Cerebellar nuclear complex (tissue), 1 donor: ENCODE measurements around the gene CHST11.

ENCODE experiments used
- DNase-seq, 2 experiments: peaks; one replicate each; lab custom pipeline; 2025; lab: John Stamatoyannopoulos, UW

Gene CHST11

GRCh38 chr12:104653730-104654664, 197.2 kb downstream of the CHST11 start:
- no peak for DNase-seq

GRCh38 chr12:104654665-104655609, 198.2 kb downstream of the CHST11 start:
- no peak for DNase-seq

- DNase-seq, result no peak
These were observed 199.6 kb downstream of the CHST11 start for GRCh38 chr12:104656383-104656782.

GRCh38 chr12:104656921-104657320, 200.2 kb downstream of the CHST11 start:
- no peak for DNase-seq

GRCh38 chr12:104657726-104658484, 201.2 kb downstream of the CHST11 start:
- DNase-seq, result no peak

- DNase-seq, result no peak
These were observed 202.3 kb downstream of the CHST11 start for GRCh38 chr12:104659058-104659457.

GRCh38 chr12:104662203-104662602, 205.5 kb downstream of the CHST11 start:
- no peak for DNase-seq

- no peak for DNase-seq
These were observed 206.2 kb downstream of the CHST11 start for GRCh38 chr12:104662908-104663307.

- DNase-seq, result no peak
These were observed 207.6 kb downstream of the CHST11 start for GRCh38 chr12:104664351-104664750.

- DNase-seq, result no peak
These were observed 208.5 kb downstream of the CHST11 start for GRCh38 chr12:104665296-104665695.

- DNase-seq, result no peak
These were observed 210.4 kb downstream of the CHST11 start for GRCh38 chr12:104667139-104667538.

GRCh38 chr12:104668274-104668718, 211.5 kb downstream of the CHST11 start:
- DNase-seq, result no peak

GRCh38 chr12:104669089-104669721, 212.5 kb downstream of the CHST11 start:
- DNase-seq, result no peak

GRCh38 chr12:104669851-104670337, 213.1 kb downstream of the CHST11 start:
- DNase-seq, result no peak

GRCh38 chr12:104670439-104671408, 214.0 kb downstream of the CHST11 start:
- DNase-seq, result no peak

- no peak for DNase-seq
These were observed 214.8 kb downstream of the CHST11 start for GRCh38 chr12:104671409-104672095.

GRCh38 chr12:104672096-104672445, 215.3 kb downstream of the CHST11 start:
- no peak for DNase-seq

GRCh38 chr12:104672501-104673265, 215.9 kb downstream of the CHST11 start:
- no peak for DNase-seq

GRCh38 chr12:104673294-104673693, 216.5 kb downstream of the CHST11 start:
- DNase-seq, result no peak
